22Rv1 (cell line): ENCODE data around the gene NR4A3.
"Not testable (repeated sequence)": the region's sequence is repeated elsewhere in the genome, so short reads cannot be mapped to it uniquely, and the experiment has no call there.

ENCODE experiments used
- H3K27ac ChIP-seq: fragments of 450-650 bp; 2 replicates; pipeline ENCODE4 v1.5.1; 2017
- CTCF ChIP-seq: fragments of 450-650 bp; IDR thresholded peaks from 2 replicates; pipeline ENCODE4 v1.5.1; 2017; ENCODE audit warnings: mild to moderate bottlenecking
- ZFX ChIP-seq: fragments of 450-650 bp; IDR thresholded peaks from 2 replicates; pipeline ENCODE4 v1.6.1; 2017; ENCODE audit warnings: antibody characterized with exemption, borderline replicate concordance

NR4A3 gene

GRCh38 chr9:99821396-99822108 lies at the start of gene NR4A3:
TSS of gene NR4A3 (plus strand) at chr9:99821885. CDS start at chr9:99828043, 6,158 bp downstream.
- TF ChIP-seq ZFX (no peak), CTCF (peak; percentile 10)
- peak within 1 kb of the TSS; percentile 85 for H3K27ac ChIP-seq

DNA sequence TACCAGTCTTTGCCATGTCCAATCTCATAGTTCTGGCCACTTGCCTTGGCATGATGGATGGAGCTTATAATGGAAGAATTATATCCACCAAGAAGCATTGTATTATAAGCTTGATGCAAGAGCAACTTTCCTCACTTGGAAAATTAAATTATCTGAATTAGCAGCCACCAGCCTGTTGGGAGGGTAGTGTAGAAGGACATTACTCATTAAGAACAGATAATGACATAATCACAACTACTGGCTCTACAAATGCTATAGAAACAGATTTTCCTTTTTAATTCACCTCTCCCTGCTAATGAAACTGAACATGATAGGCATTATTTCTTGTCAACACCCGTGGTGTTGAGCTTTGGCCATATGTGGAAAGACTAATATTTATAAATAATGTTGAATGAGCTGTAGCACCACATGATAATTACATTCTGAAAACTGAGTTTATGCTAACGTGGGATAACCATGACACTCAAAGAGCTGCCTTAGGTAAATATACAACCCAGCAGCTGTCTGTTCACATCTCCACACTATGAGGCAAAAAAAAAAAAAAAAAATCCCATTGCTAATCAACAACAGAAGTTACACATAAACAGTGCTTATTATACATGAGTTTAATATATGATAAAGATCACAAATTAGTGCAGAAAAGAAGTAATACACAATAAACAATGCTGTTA lies 48.1 kb upstream of the NR4A3 start:
- TF ChIP-seq CTCF (no peak), ZFX (no peak)
- H3K27ac ChIP-seq: no peak overlapping the region

DNA sequence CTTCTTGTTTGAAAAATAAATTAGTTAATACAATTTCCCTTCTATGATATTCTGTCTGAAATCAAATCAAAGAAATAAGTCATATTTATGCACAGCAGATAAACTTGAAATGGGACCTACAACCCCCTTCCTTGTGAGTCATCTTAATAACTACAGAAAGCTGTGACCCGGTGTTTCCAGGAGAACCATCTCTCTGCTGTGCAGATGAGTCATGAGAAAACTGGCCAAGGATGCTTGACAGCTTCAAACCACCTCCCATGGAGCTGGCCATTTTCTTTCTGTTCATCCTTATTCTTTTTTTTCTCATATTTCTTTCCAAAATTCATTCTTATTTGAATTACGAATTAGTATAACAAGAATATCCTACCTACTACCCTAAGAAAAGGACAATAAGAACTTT lies 43.4 kb upstream of the NR4A3 start:
- no peak overlapping the region for H3K27ac ChIP-seq

DNA sequence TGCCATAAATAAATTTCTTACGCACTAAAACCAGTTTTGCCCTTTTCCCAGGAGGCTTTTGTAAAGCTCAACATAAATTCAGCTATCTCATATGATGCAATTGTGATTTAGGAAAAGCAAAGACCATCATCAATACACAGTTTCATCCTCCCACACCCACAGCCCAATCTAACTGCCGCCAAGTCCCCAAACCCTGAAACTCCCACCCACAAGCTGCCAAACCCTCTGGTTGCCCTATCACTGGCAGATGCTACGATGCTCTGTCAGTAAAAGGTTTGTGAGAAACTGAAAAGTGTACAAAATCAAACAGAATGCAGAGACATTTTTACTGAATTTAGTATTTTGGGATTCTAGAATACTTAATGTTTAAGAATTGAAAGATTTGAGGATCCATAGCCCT lies 42.8 kb upstream of the NR4A3 start:
- TF ChIP-seq ZFX (no peak), CTCF (no peak)
- no peak overlapping the region for H3K27ac ChIP-seq

More for the DNA sequence above, 43.4 kb upstream of the NR4A3 start:
- no peak for TF ChIP-seq ZFX
- TF ChIP-seq CTCF: no peak

DNA sequence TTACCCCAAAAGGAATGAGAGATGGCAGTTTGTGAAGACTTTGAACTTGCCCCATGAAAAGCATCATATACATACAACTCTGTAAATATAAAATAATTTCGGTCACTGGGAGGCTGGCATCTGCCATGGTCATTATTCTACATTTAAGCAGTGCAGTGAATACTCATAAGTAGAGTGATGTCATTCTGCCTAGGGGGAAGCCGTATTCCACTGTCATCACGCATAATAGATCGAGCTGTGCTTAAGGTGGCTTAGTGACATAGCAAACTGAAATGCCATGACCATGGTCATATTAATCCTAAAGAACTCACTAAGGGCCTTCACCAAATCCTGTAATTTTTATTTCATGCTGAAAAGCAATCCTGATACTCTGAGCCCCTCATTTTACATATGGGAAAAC lies 42.4 kb upstream of the NR4A3 start:
- H3K27ac ChIP-seq: no peak overlapping the region
- no peak for TF ChIP-seq ZFX
- TF ChIP-seq CTCF: no peak

DNA sequence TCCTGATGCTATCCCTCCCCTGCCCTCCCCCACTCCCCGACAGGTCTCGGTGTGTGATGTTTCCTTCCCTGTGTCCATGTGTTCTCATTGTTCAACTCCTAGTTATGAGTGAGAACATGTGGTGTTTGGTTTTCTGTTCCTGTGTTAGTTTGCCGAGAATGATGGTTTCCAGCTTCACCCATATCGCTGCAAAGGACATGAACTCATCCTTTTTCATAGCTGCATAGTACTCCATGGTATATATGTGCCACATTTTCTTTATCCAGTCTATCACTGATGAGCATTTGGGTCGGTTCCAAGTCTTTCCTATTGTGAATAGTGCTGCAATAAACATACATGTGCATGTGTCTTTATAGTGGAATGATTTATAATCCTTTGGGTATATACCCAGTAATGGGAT lies 39.3 kb upstream of the NR4A3 start:
- H3K27ac ChIP-seq: not testable (repeated sequence)

DNA sequence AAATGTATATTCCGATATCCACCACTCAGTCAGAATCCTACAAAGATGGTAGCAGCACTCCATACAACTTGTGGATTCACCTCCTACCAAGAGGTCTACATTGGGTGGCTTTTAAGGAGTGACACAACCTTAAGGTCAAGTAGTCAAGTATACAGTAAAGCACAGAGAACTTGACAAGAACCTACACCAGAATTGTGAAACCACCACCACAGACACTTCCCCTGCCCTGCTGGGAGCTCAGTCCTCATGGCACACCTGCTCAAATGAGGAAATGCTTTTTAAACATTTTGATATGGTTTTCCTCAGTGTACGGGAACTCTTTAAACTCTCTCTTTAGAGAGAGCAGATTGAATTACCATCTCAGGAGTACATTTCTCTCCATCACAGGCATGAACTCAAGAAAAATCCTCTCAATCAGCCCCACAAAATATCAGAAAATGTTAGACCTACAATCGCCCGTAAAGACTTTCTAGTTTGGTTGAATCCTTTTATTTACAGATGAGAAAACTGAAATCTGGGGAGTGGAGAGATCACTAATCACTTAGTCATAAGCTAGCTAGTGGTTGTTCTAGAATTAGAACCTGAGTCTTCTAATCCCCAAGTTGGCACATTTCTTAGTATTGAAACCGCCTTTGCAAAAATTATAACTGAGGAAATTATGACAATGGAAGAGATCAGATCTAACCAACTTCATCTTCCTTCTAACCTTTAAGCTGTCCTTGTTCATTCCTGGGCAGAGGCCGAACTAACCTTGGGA lies 38.5 kb upstream of the NR4A3 start:
- no peak overlapping the region for H3K27ac ChIP-seq

More for the DNA sequence above, 38.5 kb upstream of the NR4A3 start:
- TF ChIP-seq CTCF (no peak), ZFX (no peak)
